ENCODE results near the gene WDR27.

- TF ChIP-seq CTCF (IDR thresholded peaks at IDR 0.05 in 4 of 5, conservative IDR thresholded peaks at IDR 0.05 in 1 of 5): no peak
- TF ChIP-seq POLR2A (IDR thresholded peaks at IDR 0.05): no peak
Observed at GRCh38 chr6:169490246-169490641, 211.6 kb downstream of the WDR27 start.

Measured in gastrocnemius medialis (tissue), 4 donors.